ENCODE results near the gene ENPP6. TPM values are rescaled to one million over a fixed set of nuclear protein-coding genes. Genes with fewer than 3 reads are reported as not detected.

The ENPP6 gene
- total and polyA plus RNA-seq, 2 donors (not counting 3 experiments of a cell fraction or from before 2014, with no cell fraction given): not detected

GRCh38 chr4:184117662-184118199, 99.9 kb downstream of the ENPP6 start:
- Histone ChIP-seq H3K27me3 (ENCODE audit: control insufficient read depth in 2 of 2, insufficient read depth in 2 of 2, low read length in 2 of 2) (no peaks in the 10 kb centered on the region), H4K20me1 (replicated peaks; ENCODE audit: control insufficient read depth, extremely low read depth, insufficient read depth, low read length) (no peaks in the 10 kb centered on the region), H3K4me2 (ENCODE audit: insufficient read depth, low read length) (no peak overlapping the region), H3K9me1 (replicated peaks; ENCODE audit: control insufficient read depth, extremely low read depth, insufficient read depth, low read length) (no peaks in the 10 kb centered on the region), H3K4me3 (replicated peaks in 1 of 3; ENCODE audit: insufficient read depth in 1 of 3, low read depth in 1 of 3, low read length in 3 of 3) (no peak overlapping the region), H3K27ac (ENCODE audit: insufficient read depth, low read depth, low read length) (no peak overlapping the region), H3K36me3 (ENCODE audit: control insufficient read depth in 2 of 2, extremely low read depth in 1 of 2, insufficient read depth in 2 of 2, low read length in 2 of 2) (no peaks in the 10 kb centered on the region), H2AFZ (ENCODE audit: low read depth, low read length) (no peak overlapping the region), H3K9me3 (replicated peaks; ENCODE audit: control insufficient read depth, insufficient read depth, low read length) (no peaks in the 10 kb centered on the region), H3K4me1 (ENCODE audit: control insufficient read depth, extremely low read depth, insufficient read depth, low read length) (no peaks in the 10 kb centered on the region), H3K9ac (replicated peaks; ENCODE audit: extremely low read depth, insufficient read depth, low read length) (no peak overlapping the region), H3K79me2 (ENCODE audit: control insufficient read depth, insufficient read depth, low read length) (no peaks in the 10 kb centered on the region)
- POLR2A ChIA-PET: no interaction called here
- intact Hi-C loops (cut with micrococcal nuclease) (no loop called here), dilution Hi-C loops (cut with MboI; ENCODE audit: extremely low pct_ligation_motif_present, low sequenced_read_pairs) (no loop called here)
- CTCF ChIA-PET: no interaction called here
- TF ChIP-seq FOS (IDR thresholded peaks at IDR 0.05; ENCODE audit: borderline replicate concordance, insufficient read depth, low read length) (no peak), MYC (IDR thresholded peaks at IDR 0.05; ENCODE audit: low read depth, low read length) (no peak), CTCF (IDR thresholded peaks at IDR 0.05; ENCODE audit: extremely low read depth in 1 of 2, insufficient read depth in 1 of 2, low read depth in 1 of 2, low read length in 2 of 2) (no peak), POLR2A (IDR thresholded peaks at IDR 0.05; ENCODE audit: low read depth, low read length) (no peak), MAX (IDR thresholded peaks at IDR 0.05; ENCODE audit: insufficient read depth, insufficient read length) (no peak), POLR2AphosphoS5 (IDR thresholded peaks at IDR 0.05; ENCODE audit: insufficient read depth, low read depth, low read length) (no peak), GATA2 (IDR thresholded peaks at IDR 0.05; ENCODE audit: insufficient read depth, insufficient read length, low read depth, low read length) (no peak), EZH2 (IDR thresholded peaks at IDR 0.05; ENCODE audit: borderline replicate concordance, low read depth, low read length, severe bottlenecking) (no peak), JUN (IDR thresholded peaks at IDR 0.05; ENCODE audit: borderline replicate concordance, insufficient read depth, insufficient read length, low read depth) (no peak)
- BruUV-seq (replicated peaks): no TSS peak
- FAIRE-seq (no peak), DNase-seq (ENCODE audit: low read depth, low spot score) (no peak)

Measured in endothelial cell of umbilical vein (primary cell).